HEK293T (cell line): ENCODE measurements around the gene UNKL.

Source experiments
- CTCF ChIA-PET: fragments of 350-600 bp; formaldehyde crosslinking; extraction: SDS; loops from one replicate; lab custom pipeline; 2021; ENCODE audit warnings: antibody characterized with exemption, inconsistent platforms; lab: Yijun Ruan, JAX
- POLR2A ChIA-PET: fragments of 350-600 bp; formaldehyde crosslinking; extraction: SDS; loops from one replicate; lab custom pipeline; 2020; ENCODE audit warnings: antibody characterized with exemption, inconsistent platforms; lab: Yijun Ruan, JAX
- DNase-seq: peaks from one replicate; pipeline ENCODE4 v3.0.0; 2012; ENCODE audit warnings: mixed read lengths; ENCODE audit errors: extremely low spot score
- ARNT ChIP-seq: fragments of 450-650 bp; IDR thresholded peaks from 2 replicates; pipeline ENCODE4 v1.6.1; 2017; ENCODE audit warnings: mild to moderate bottlenecking
- BHLHE40 ChIP-seq: fragments of 450-650 bp; IDR thresholded peaks from 2 replicates; pipeline ENCODE4 v1.6.1; 2016; ENCODE audit warnings: mild to moderate bottlenecking, moderate library complexity, borderline replicate concordance
- CTBP1 ChIP-seq: fragments of 450-650 bp; IDR thresholded peaks from 2 replicates; pipeline ENCODE4 v1.6.1; 2016; ENCODE audit warnings: borderline replicate concordance
- ELF4 ChIP-seq: fragments of 450-650 bp; IDR thresholded peaks from 2 replicates; pipeline ENCODE4 v1.6.1; 2017; ENCODE audit warnings: antibody characterized with exemption
- FOXA1 ChIP-seq: fragments of 450-650 bp; IDR thresholded peaks from 2 replicates; pipeline ENCODE4 v1.6.1; 2016; ENCODE audit warnings: mild to moderate bottlenecking
- FOXK2 ChIP-seq: fragments of 450-650 bp; IDR thresholded peaks from 2 replicates; pipeline ENCODE4 v1.6.1; 2016; ENCODE audit warnings: mild to moderate bottlenecking
- FOXM1 ChIP-seq: fragments of 450-650 bp; IDR thresholded peaks from 2 replicates; pipeline ENCODE4 v1.6.1; 2017; ENCODE audit warnings: mild to moderate bottlenecking, borderline replicate concordance
- HDGF ChIP-seq: fragments of 450-650 bp; IDR thresholded peaks from 2 replicates; pipeline ENCODE4 v1.6.1; 2017; ENCODE audit warnings: antibody characterized with exemption, borderline replicate concordance
- L3MBTL2 ChIP-seq: fragments of 450-650 bp; conservative IDR thresholded peaks from 2 replicates; pipeline ENCODE4 v1.6.1; 2016; ENCODE audit warnings: mild to moderate bottlenecking
- LEF1 ChIP-seq: fragments of 450-650 bp; IDR thresholded peaks from 2 replicates; pipeline ENCODE4 v1.6.1; 2017; ENCODE audit warnings: mild to moderate bottlenecking, borderline replicate concordance
- NFRKB ChIP-seq: fragments of 450-650 bp; IDR thresholded peaks from 2 replicates; pipeline ENCODE4 v1.6.1; 2016; ENCODE audit warnings: mild to moderate bottlenecking, moderate library complexity
- PKNOX1 ChIP-seq: fragments of 450-650 bp; IDR thresholded peaks from 2 replicates; pipeline ENCODE4 v1.6.1; 2016
- SP1 ChIP-seq: fragments of 450-650 bp; IDR thresholded peaks from 2 replicates; pipeline ENCODE4 v1.6.1; 2017
- SUZ12 ChIP-seq: fragments of 450-650 bp; IDR thresholded peaks from 2 replicates; pipeline ENCODE4 v1.6.1; 2016; ENCODE audit warnings: mild to moderate bottlenecking
- TARDBP ChIP-seq: fragments of 450-650 bp; IDR thresholded peaks from 2 replicates; pipeline ENCODE4 v1.6.1; 2016
- ZNF384 ChIP-seq: fragments of 450-650 bp; IDR thresholded peaks from 2 replicates; pipeline ENCODE4 v1.6.1; 2016

Gene UNKL

GRCh38 chr16:1334739-1335138, 79.8 kb downstream of the UNKL start:
- TF ChIP-seq CTBP1 (no peak), BHLHE40 (no peak), SUZ12 (no peak), FOXM1 (no peak), SP1 (no peak), PKNOX1 (no peak)
- POLR2A ChIA-PET = interaction anchor here (0.6 to 1.0 kb wide), 2 partner anchors 26 to 86 kb away, joined by 3 to 4 read pairs; partner anchors contain the start of genes UBE2I and UQCC4
- DNase-seq = no peak
- CTCF ChIA-PET = interaction anchor here (1.3 kb wide), 1 partner anchor 29 kb away, joined by 5 read pairs; no protein-coding TSS in a partner anchor

- POLR2A ChIA-PET = interaction anchor here (1.0 kb wide), 2 partner anchors 12 to 25 kb away, joined by 3 to 4 read pairs; partner anchors contain the start of gene UBE2I
- no peak for DNase-seq
- CTCF ChIA-PET = interaction anchor here (1.3 kb wide), 1 partner anchor 29 kb away, joined by 5 read pairs; no protein-coding TSS in a partner anchor
- TF ChIP-seq ELF4 = no peak
- no peak for TF ChIP-seq SUZ12
- no peak for TF ChIP-seq ARNT
- TF ChIP-seq L3MBTL2 = no peak
- TF ChIP-seq FOXM1 = no peak
- no peak for TF ChIP-seq HDGF
- no peak for TF ChIP-seq NFRKB
- no peak for TF ChIP-seq SP1
- no peak for TF ChIP-seq LEF1
- no peak for TF ChIP-seq TARDBP
- TF ChIP-seq BHLHE40 = no peak
- no peak for TF ChIP-seq PKNOX1
- no peak for TF ChIP-seq CTBP1
- TF ChIP-seq FOXA1 = no peak
- TF ChIP-seq FOXK2 = no peak
- TF ChIP-seq ZNF384 = no peak
Measured at GRCh38 chr16:1333854-1334700, 80.4 kb downstream of the UNKL start.

- ChIA-PET POLR2A (interaction anchor here (0.6 to 1.0 kb wide), 3 partner anchors 11 to 87 kb away, joined by 3 to 4 read pairs (median 4); partner anchors contain the start of gene UQCC4), CTCF (interaction anchor here (0.7 kb wide), 1 partner anchor 30 kb away, joined by 3 read pairs; no protein-coding TSS in a partner anchor)
- DNase-seq = peak; percentile 86
- no peak for TF ChIP-seq PKNOX1
- no peak for TF ChIP-seq FOXK2
- TF ChIP-seq FOXA1 = no peak
Measured at GRCh38 chr16:1333149-1333812, 81.2 kb downstream of the UNKL start, which contains the start of gene BAIAP3. Gene BAIAP3, plus strand, starts transcription at chr16:1333645. Its CDS starts 4,905 bp downstream, at chr16:1338550.

GRCh38 chr16:1332618-1333148, 81.8 kb downstream of the UNKL start:
- CTCF ChIA-PET = no interaction called here
- TF ChIP-seq ARNT (no peak), L3MBTL2 (no peak), BHLHE40 (no peak), ZNF384 (no peak), FOXK2 (no peak), TARDBP (no peak), HDGF (no peak), FOXA1 (no peak), CTBP1 (no peak), ELF4 (no peak), LEF1 (no peak)
- POLR2A ChIA-PET = interaction anchor here (0.9 to 1.2 kb wide), 2 partner anchors 11 to 24 kb away, joined by 3 to 8 read pairs; no protein-coding TSS in a partner anchor
- no peak for DNase-seq

- no peak for DNase-seq
- POLR2A ChIA-PET = interaction anchor here (1.2 kb wide), 1 partner anchor 23 kb away, joined by 8 read pairs; no protein-coding TSS in a partner anchor
Measured at GRCh38 chr16:1331712-1332617, 82.5 kb downstream of the UNKL start.

More at GRCh38 chr16:1331712-1332617, 82.5 kb downstream of the UNKL start:
- TF ChIP-seq BHLHE40 (no peak), HDGF (no peak), NFRKB (no peak), L3MBTL2 (no peak), SP1 (no peak), PKNOX1 (no peak), SUZ12 (no peak)
- CTCF ChIA-PET = no interaction called here
